ENCODE results near the gene MUTYH. TPM values are rescaled to one million over a fixed set of nuclear protein-coding genes. Genes with fewer than 3 reads are reported as not detected.

The MUTYH gene
- total and polyA plus RNA-seq, 9 of the 15 experiments (the other 6 are each of a cell fraction or from before 2014, with no cell fraction given): 3.4 to 53.5 (median 29.0) TPM

DNA sequence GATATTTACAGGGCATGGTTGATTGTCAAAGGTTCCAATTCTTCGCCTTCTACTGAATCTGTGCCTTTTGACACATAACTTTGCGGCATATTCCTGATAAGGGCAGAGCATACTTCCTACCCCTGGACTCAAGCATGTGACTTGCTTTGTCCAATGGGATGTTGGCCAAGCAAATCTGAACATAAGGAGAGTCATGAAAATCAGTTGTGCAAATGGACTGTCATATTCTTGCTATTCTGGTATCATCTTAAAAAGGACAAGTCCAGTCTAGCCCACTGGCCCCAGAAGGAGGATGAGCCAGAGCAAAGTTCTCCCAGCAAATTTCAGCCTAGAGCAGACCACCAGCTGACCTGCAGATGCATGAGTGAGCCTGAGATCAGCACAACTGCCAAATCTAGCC lies 41.0 kb upstream of the MUTYH start (continued):
- no peak for TF ChIP-seq E2F4 (CRISPR knock-in tag; IDR thresholded peaks at IDR 0.05; ENCODE audit: low read depth)
- no peak for TF ChIP-seq SMAD3 (CRISPR knock-in tag; conservative IDR thresholded peaks at IDR 0.05)
- TF ChIP-seq SUPT5H (IDR thresholded peaks at IDR 0.05): no peak
- TF ChIP-seq, protein P1, sequence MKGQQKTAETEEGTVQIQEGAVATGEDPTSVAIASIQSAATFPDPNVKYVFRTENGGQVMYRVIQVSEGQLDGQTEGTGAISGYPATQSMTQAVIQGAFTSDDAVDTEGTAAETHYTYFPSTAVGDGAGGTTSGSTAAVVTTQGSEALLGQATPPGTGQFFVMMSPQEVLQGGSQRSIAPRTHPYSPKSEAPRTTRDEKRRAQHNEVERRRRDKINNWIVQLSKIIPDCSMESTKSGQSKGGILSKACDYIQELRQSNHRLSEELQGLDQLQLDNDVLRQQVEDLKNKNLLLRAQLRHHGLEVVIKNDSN (CRISPR knock-in tag; IDR thresholded peaks at IDR 0.05): peak; percentile 63
- TF ChIP-seq USF2 (CRISPR knock-in tag; IDR thresholded peaks at IDR 0.05): peak; percentile 64
- no peak for TF ChIP-seq AFF4 (CRISPR knock-in tag; IDR thresholded peaks at IDR 0.05)
- peak in 1 of 2 experiments; percentile 24; a peak in 1 of 4 replicates for TF ChIP-seq RCOR1 (IDR thresholded peaks at IDR 0.05; ENCODE audit: borderline replicate concordance in 1 of 2, low read depth in 2 of 2, low read length in 2 of 2)
- TF ChIP-seq TAL1 (IDR thresholded peaks at IDR 0.05): no peak
- no peak for TF ChIP-seq NR2C2 (CRISPR knock-in tag; IDR thresholded peaks at IDR 0.05)
- no peak for TF ChIP-seq NR2C2 (tag; IDR thresholded peaks at IDR 0.05)
- TF ChIP-seq ZNF316 (IDR thresholded peaks at IDR 0.05): peak; percentile 66
- no peak for TF ChIP-seq ZNF318 (IDR thresholded peaks at IDR 0.05; ENCODE audit: borderline replicate concordance in 1 of 2, low read depth in 1 of 2)
- no peak for TF ChIP-seq HDAC1 (IDR thresholded peaks at IDR 0.05)
- no peak for TF ChIP-seq NCOA1 (IDR thresholded peaks at IDR 0.05; ENCODE audit: low read depth)

Data from K562 (cell line).